Activated effector memory CD4-positive, alpha-beta T cell treated with Interleukin-2 at 50 U/mL for 16 hours (primary cell): Measurements from ENCODE around the gene TBX3.

ENCODE experiments used
- DNase-seq: peaks from one replicate; pipeline ENCODE4 v3.0.0-alpha.2; 2020

Gene TBX3

GRCh38 chr12:114666746-114667668, 17.0 kb downstream of the TBX3 start:
- no peak for DNase-seq

- DNase-seq = no peak
These were observed 18.3 kb downstream of the TBX3 start for GRCh38 chr12:114665411-114666260.

- no peak for DNase-seq
These were observed 19.2 kb downstream of the TBX3 start for GRCh38 chr12:114664651-114665320.

GRCh38 chr12:114662512-114663177, 21.3 kb downstream of the TBX3 start:
- DNase-seq = peak; percentile 30

DNA sequence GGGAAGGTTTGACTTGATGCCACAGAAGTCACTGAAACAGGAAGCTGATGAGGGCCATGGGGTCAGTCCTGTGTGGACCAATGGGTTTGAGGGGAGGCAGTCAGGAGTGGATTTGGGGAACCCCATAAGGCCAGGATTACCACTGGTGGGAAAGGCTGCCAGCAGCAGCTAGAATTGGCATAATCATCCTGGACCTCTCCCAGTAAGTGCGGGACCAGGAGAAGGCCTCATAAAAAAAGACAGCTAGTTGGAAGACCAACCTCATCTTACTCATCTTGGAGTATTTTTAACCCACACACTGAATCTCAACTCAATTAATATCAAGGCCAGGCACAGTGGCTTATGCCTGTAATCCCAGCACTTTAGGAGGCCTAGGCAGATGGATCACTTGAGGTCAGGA, 22.7 kb downstream of the TBX3 start:
- no peak for DNase-seq

- no peak for DNase-seq
These were observed 24.9 kb downstream of the TBX3 start for GRCh38 chr12:114659084-114659483.

- DNase-seq = no peak
These were observed 26.0 kb downstream of the TBX3 start for GRCh38 chr12:114658002-114658441.

GRCh38 chr12:114657597-114657920, 26.4 kb downstream of the TBX3 start:
- no peak for DNase-seq

GRCh38 chr12:114656906-114657596, 26.9 kb downstream of the TBX3 start:
- no peak for DNase-seq

GRCh38 chr12:114655934-114656749, 27.8 kb downstream of the TBX3 start:
- DNase-seq = no peak

DNA sequence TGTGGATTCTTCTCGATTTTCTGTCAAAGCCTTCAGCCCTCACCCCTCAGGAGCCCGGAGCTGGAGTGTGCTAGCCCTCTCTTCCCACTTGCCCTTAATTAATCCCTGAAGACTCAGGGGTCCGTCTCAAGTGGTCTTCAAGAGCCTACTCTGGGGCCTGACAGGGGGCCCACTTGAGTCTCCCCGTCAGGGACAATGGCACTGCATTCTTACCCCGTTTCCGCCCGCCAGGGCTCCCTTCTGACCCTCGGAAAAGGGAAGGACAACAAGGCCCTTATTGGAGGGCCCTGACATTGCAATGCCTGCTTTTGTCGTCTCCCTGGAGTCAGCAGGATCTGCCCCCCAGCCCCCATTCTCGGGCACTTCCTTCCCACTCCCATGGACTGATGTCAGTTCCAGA, 34.4 kb downstream of the TBX3 start:
- DNase-seq = no peak

- no peak for DNase-seq
These were observed 35.3 kb downstream of the TBX3 start for GRCh38 chr12:114648711-114649110.

DNA sequence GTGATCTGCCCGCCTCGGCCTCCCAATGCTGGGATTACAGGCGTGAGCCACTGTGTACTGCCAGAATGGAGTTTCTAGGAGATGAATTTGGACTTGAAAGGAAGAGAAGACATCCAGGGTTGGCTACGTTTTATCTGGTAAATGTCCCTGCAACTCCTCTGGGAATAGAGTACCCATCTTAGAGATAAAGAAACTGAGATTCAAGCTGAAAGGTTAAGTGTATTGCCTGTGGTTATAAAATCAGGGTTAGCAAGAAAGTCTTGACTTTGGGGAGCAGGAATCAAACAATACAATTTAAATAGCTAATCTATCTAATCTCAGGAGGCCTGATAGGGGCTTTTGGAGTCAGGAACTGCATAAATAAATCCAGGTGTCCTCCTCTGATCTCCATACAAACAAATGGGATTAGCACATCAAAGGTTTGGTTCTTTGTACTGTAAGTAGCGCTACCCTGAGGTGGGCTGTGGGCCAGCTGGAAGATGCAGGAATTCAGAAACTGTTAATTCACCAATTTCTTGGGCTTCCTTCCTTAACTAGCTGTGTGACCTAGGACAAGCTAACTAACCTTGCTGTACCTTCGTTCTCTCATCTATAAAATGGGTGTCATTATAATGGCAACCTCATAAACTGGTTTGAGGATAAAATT, 45.1 kb downstream of the TBX3 start:
- no peak for DNase-seq

- DNase-seq = no peak
These were observed 47.1 kb downstream of the TBX3 start for GRCh38 chr12:114636723-114637480.

- no peak for DNase-seq
These were observed 52.7 kb downstream of the TBX3 start for GRCh38 chr12:114631242-114631641.

DNA sequence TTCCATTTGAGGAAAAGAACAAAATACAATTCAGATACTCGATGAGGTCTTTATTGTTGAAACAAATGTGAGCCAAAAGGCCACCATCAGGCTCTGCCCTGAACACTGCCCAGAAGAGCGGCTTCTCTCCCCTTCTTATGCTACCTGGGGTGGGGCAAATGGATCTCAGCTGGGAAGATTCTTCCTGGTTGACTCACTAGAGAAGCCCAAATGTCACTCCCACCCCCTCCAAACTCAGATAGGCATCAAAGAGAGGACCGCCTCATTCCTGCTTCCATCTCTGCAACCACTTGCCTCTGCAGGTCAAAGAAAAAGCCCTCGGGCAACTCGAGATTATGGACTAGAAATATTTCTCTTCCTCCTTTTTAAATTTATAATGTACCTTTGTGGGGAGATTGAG, 55.8 kb downstream of the TBX3 start:
- no peak for DNase-seq

GRCh38 chr12:114627393-114627792, 56.6 kb downstream of the TBX3 start:
- DNase-seq = no peak

- no peak for DNase-seq
These were observed 58.6 kb downstream of the TBX3 start for GRCh38 chr12:114625294-114625851.

GRCh38 chr12:114623737-114624136, 60.2 kb downstream of the TBX3 start:
- no peak for DNase-seq
